Coronary artery (tissue), 2 donors: Measurements from ENCODE around the gene NHERF1.

ENCODE experiments used
- DNase-seq: peaks from one replicate; pipeline ENCODE4 v3.0.0-alpha.2; 2017; ENCODE audit warnings: low spot score
- H3K27ac ChIP-seq, 2 donors: fragments of 200-600 bp; sonication (generic); one replicate each; pipeline ENCODE4 v1.5.1; 2016 to 2019
- H3K4me3 ChIP-seq: fragments of 200-600 bp; sonication (generic); 2 replicates; pipeline ENCODE4 v1.5.1; 2016; ENCODE audit warnings: mild to moderate bottlenecking, moderate library complexity
- CTCF ChIP-seq: fragments of 200-600 bp; sonication (generic); IDR thresholded peaks from one replicate; pipeline ENCODE4 v1.5.1; 2019; ENCODE audit warnings: antibody characterized with exemption

The NHERF1 gene

GRCh38 chr17:74792586-74793105 is 44.2 kb downstream of the NHERF1 start:
- TF ChIP-seq CTCF: no peak
- no peak for DNase-seq
- Histone ChIP-seq H3K4me3 (no peak overlapping the region), H3K27ac (no peak overlapping the region)

- no peak for DNase-seq
- no peak for TF ChIP-seq CTCF
- H3K4me3 ChIP-seq: no peak overlapping the region
Observed at GRCh38 chr17:74795327-74796020, 47.0 kb downstream of the NHERF1 start.

GRCh38 chr17:74796211-74796610 is 47.8 kb downstream of the NHERF1 start:
- H3K27ac ChIP-seq: no peak overlapping the region
- no peak overlapping the region for H3K4me3 ChIP-seq
- no peak for TF ChIP-seq CTCF
- no peak for DNase-seq

More at GRCh38 chr17:74795327-74796020, 47.0 kb downstream of the NHERF1 start:
- H3K27ac ChIP-seq: no peak overlapping the region

GRCh38 chr17:74796866-74797265 is 48.4 kb downstream of the NHERF1 start:
- no peak for DNase-seq
- TF ChIP-seq CTCF: no peak
- no peak overlapping the region for H3K27ac ChIP-seq

GRCh38 chr17:74797824-74798223 is 49.4 kb downstream of the NHERF1 start:
- no peak overlapping the region for H3K4me3 ChIP-seq
- TF ChIP-seq CTCF: no peak
- no peak for DNase-seq
- H3K27ac ChIP-seq: no peak overlapping the region

More at GRCh38 chr17:74796866-74797265, 48.4 kb downstream of the NHERF1 start:
- H3K4me3 ChIP-seq: no peak overlapping the region

- Histone ChIP-seq H3K27ac (no peak overlapping the region), H3K4me3 (no peak overlapping the region)
- DNase-seq: no peak
- TF ChIP-seq CTCF: no peak
Observed at GRCh38 chr17:74798239-74798707, 49.8 kb downstream of the NHERF1 start.

- no peak for DNase-seq
- Histone ChIP-seq H3K27ac (no peak overlapping the region), H3K4me3 (no peak overlapping the region)
- no peak for TF ChIP-seq CTCF
Observed at GRCh38 chr17:74799097-74799496, 50.7 kb downstream of the NHERF1 start.
